ENCODE data around the gene NLK.
"Not testable (repeated sequence)": the region's sequence is repeated elsewhere in the genome, so short reads cannot be mapped to it uniquely, and the experiment has no call there.

NLK gene

GRCh38 chr17:28097254-28097653 lies 54.8 kb downstream of the NLK start:
- TF ChIP-seq, protein P1, sequence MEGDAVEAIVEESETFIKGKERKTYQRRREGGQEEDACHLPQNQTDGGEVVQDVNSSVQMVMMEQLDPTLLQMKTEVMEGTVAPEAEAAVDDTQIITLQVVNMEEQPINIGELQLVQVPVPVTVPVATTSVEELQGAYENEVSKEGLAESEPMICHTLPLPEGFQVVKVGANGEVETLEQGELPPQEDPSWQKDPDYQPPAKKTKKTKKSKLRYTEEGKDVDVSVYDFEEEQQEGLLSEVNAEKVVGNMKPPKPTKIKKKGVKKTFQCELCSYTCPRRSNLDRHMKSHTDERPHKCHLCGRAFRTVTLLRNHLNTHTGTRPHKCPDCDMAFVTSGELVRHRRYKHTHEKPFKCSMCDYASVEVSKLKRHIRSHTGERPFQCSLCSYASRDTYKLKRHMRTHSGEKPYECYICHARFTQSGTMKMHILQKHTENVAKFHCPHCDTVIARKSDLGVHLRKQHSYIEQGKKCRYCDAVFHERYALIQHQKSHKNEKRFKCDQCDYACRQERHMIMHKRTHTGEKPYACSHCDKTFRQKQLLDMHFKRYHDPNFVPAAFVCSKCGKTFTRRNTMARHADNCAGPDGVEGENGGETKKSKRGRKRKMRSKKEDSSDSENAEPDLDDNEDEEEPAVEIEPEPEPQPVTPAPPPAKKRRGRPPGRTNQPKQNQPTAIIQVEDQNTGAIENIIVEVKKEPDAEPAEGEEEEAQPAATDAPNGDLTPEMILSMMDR (IDR thresholded peaks at IDR 0.05) = no peak
- no peak for DNase-seq (ENCODE audit: low spot score)
- no peak overlapping the region for H3K4me3 ChIP-seq
- no peak overlapping the region for H3K27ac ChIP-seq

- no peak for DNase-seq (ENCODE audit: low spot score)
- H3K27ac ChIP-seq = no peak overlapping the region
- TF ChIP-seq, protein P1 (IDR thresholded peaks at IDR 0.05) = no peak
- no peak overlapping the region for H3K4me3 ChIP-seq
Measured at GRCh38 chr17:28097901-28098300, 55.4 kb downstream of the NLK start.

DNA sequence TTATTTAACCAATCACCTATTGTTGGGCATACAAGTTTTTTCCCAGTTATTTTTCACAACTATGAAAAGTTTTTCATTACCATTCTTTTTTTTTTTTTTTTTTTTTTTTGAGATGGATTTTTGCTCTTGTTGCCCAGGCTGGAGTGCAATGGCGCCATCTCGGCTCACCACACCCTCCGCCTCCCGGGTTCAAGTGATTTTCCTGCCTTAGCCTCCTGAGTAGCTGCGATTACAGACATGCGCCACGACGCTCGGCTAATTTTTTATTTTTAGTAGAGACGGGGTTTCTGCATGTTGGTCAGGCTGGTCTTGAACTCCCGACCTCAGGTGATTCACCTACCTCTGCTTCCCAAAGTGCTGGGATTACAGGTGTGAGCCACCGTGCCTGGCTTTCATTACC lies 56.1 kb downstream of the NLK start:
- not testable (repeated sequence) for H3K27ac ChIP-seq; DNase-seq (ENCODE audit: low spot score); H3K4me3 ChIP-seq

GRCh38 chr17:28100251-28100650 lies 57.8 kb downstream of the NLK start:
- TF ChIP-seq, protein P1 (IDR thresholded peaks at IDR 0.05) = no peak
- no peak overlapping the region for H3K27ac ChIP-seq
- no peak for DNase-seq (ENCODE audit: low spot score)
- H3K4me3 ChIP-seq = no peak overlapping the region

DNA sequence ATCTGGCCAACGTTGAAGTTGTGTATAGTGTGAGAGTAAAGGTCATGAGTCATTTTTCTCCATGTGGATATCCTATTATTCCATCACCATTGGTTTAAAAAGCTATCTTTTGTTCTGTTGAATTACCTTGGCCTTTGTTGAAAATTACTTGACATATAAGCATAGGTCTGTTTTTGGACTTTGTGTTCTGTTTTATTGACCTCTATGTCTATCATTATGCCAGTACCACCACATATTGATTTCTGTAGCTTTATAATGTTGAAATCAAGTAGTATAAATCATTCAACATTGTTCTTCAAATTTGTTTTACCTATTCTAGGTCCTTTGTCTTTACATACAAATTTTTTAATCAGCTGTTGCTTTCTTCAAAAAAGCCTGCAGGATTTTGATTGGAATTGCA lies 58.5 kb downstream of the NLK start:
- DNase-seq (ENCODE audit: low spot score) = no peak
- no peak overlapping the region for H3K4me3 ChIP-seq
- no peak overlapping the region for H3K27ac ChIP-seq
- TF ChIP-seq, protein P1 (IDR thresholded peaks at IDR 0.05) = no peak

DNA sequence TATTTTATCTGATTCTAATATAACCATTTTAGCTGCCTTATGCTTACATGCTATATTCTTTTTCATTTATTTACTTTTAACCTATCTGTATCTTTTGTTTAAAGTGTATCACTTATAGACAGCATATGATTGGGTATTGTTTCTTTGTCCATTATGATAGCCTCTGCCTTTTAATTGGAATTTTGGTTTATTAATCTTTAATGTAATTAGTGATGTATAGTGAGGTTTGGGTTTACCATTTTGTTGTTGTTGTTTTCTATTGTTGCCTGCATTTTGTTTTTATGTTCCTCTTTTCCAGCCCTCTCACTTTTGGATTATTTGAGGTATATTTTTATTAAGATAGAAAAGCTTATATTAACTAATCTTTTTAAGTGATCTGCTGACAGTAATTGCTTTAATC lies 59.4 kb downstream of the NLK start:
- TF ChIP-seq, protein P1 (IDR thresholded peaks at IDR 0.05) = no peak
- Histone ChIP-seq H3K4me3 (no peak overlapping the region), H3K27ac (no peak overlapping the region)
- no peak for DNase-seq (ENCODE audit: low spot score)

- Histone ChIP-seq H3K27ac (no peak overlapping the region), H3K4me3 (no peak overlapping the region)
- TF ChIP-seq, protein P1 (IDR thresholded peaks at IDR 0.05) = no peak
- DNase-seq (ENCODE audit: low spot score) = no peak
Measured at GRCh38 chr17:28105501-28105900, 63.0 kb downstream of the NLK start.

DNA sequence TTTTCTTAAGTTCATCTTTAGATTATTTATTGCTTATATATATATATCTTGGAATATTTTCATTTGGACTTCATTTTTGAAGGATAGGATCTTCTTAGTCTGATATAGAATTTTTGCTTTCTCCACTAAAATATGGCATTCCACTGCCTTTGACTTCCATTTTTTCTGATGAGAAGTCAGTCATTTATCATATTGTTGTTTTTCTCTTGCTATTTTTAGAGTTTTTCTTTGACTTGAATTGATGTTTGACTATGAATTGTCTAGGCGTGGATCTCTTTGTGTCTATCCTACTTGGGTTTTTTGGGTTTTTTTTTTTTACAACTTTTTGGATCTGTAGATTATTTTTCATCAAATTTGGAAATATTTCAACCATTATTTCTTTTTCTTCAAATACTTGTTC lies 67.7 kb downstream of the NLK start:
- DNase-seq (ENCODE audit: low spot score) = no peak
- TF ChIP-seq, protein P1 (IDR thresholded peaks at IDR 0.05) = no peak
- Histone ChIP-seq H3K4me3 (no peak overlapping the region), H3K27ac (no peak overlapping the region)

All from coronary artery (tissue), 2 donors.